COLO829 (cell line): Measurements from ENCODE around the gene HMGN5.
A peak's percentile ranks its signal among the peaks of the same experiment; 100 is the strongest.

ENCODE experiments used
- DNase-seq: peaks from one replicate; pipeline ENCODE4 v3.0.0; 2012; ENCODE audit warnings: low spot score

The HMGN5 gene

GRCh38 chrX:81201671-81202455 lies at the start of gene HMGN5, which contains the start of gene SH3BGRL:
TSS of gene HMGN5 (minus strand) at chrX:81201913. CDS start at chrX:81121549, 80,364 bp downstream.
TSS of gene SH3BGRL (plus strand) at chrX:81202102. CDS start at chrX:81202201, 99 bp downstream.
- DNase-seq = peak; percentile 67

GRCh38 chrX:81241753-81242152 lies 40.0 kb upstream of the HMGN5 start:
- no peak for DNase-seq

- no peak for DNase-seq
Measured at GRCh38 chrX:81240701-81241331, 39.1 kb upstream of the HMGN5 start.

- DNase-seq = no peak
Measured at GRCh38 chrX:81238166-81238565, 36.5 kb upstream of the HMGN5 start.

GRCh38 chrX:81237516-81237915 lies 35.8 kb upstream of the HMGN5 start:
- DNase-seq = no peak

- DNase-seq = no peak
Measured at GRCh38 chrX:81232218-81232617, 30.5 kb upstream of the HMGN5 start.

- DNase-seq = no peak
Measured at GRCh38 chrX:81231476-81231875, 29.8 kb upstream of the HMGN5 start.

GRCh38 chrX:81229901-81230300 lies 28.2 kb upstream of the HMGN5 start:
- DNase-seq = no peak

GRCh38 chrX:81229229-81229628 lies 27.5 kb upstream of the HMGN5 start:
- DNase-seq = no peak

GRCh38 chrX:81215685-81216084 lies 14.0 kb upstream of the HMGN5 start:
- DNase-seq = no peak

- no peak for DNase-seq
Measured at GRCh38 chrX:81208916-81209315, 7.2 kb upstream of the HMGN5 start.

- no peak for DNase-seq
Measured at GRCh38 chrX:81206476-81206875, 4.8 kb upstream of the HMGN5 start.

GRCh38 chrX:81205551-81205950 lies 3.8 kb upstream of the HMGN5 start:
- no peak for DNase-seq

- DNase-seq = no peak
Measured at GRCh38 chrX:81202943-81203342, 1.2 kb upstream of the HMGN5 start.

GRCh38 chrX:81202456-81202819 lies 725 bp upstream of the HMGN5 start:
- DNase-seq = no peak

GRCh38 chrX:81201071-81201470 lies 642 bp downstream of the HMGN5 start:
- DNase-seq = no peak

- DNase-seq = peak; percentile 17
Measured at GRCh38 chrX:81195712-81196111, 6.0 kb downstream of the HMGN5 start.

- DNase-seq = no peak
Measured at GRCh38 chrX:81195259-81195658, 6.5 kb downstream of the HMGN5 start.

GRCh38 chrX:81174286-81174685 lies 27.4 kb downstream of the HMGN5 start:
- peak; percentile 10 for DNase-seq

- no peak for DNase-seq
Measured at GRCh38 chrX:81168391-81168790, 33.3 kb downstream of the HMGN5 start.

- DNase-seq = peak; percentile 82
Measured at GRCh38 chrX:81121513-81122363, 80.0 kb downstream of the HMGN5 start.

GRCh38 chrX:81120936-81121371 lies 80.8 kb downstream of the HMGN5 start:
- peak; percentile 43 for DNase-seq
